Measurements from ENCODE around the gene DYSF.

GRCh38 chr2:71506222-71507153, 53.1 kb downstream of the DYSF start:
- TF ChIP-seq, protein P1, sequence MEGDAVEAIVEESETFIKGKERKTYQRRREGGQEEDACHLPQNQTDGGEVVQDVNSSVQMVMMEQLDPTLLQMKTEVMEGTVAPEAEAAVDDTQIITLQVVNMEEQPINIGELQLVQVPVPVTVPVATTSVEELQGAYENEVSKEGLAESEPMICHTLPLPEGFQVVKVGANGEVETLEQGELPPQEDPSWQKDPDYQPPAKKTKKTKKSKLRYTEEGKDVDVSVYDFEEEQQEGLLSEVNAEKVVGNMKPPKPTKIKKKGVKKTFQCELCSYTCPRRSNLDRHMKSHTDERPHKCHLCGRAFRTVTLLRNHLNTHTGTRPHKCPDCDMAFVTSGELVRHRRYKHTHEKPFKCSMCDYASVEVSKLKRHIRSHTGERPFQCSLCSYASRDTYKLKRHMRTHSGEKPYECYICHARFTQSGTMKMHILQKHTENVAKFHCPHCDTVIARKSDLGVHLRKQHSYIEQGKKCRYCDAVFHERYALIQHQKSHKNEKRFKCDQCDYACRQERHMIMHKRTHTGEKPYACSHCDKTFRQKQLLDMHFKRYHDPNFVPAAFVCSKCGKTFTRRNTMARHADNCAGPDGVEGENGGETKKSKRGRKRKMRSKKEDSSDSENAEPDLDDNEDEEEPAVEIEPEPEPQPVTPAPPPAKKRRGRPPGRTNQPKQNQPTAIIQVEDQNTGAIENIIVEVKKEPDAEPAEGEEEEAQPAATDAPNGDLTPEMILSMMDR (IDR thresholded peaks at IDR 0.05): no peak
- no peak for TF ChIP-seq POLR2A (IDR thresholded peaks at IDR 0.05; ENCODE audit: low read depth)
